Stimulated activated CD8-positive, alpha-beta memory T cell treated with anti-CD3 and anti-CD28 coated beads, Interleukin-4, amount 100 ng/mL, for 1 hour (primary cell): ENCODE measurements around the gene RRAS2.

Source experiments
- DNase-seq, 2 donors: peaks; one replicate each; pipeline ENCODE4 v3.0.0-alpha.2; 2020; ENCODE audit warnings: low read depth in 2 of 2, low spot score in 1 of 2

RRAS2 gene

GRCh38 chr11:14229472-14229871 is 129.5 kb downstream of the RRAS2 start:
- DNase-seq, result no peak

GRCh38 chr11:14228356-14228755 is 130.6 kb downstream of the RRAS2 start:
- no peak for DNase-seq
